K562 (cell line): Measurements from ENCODE around the gene TBCC. TPM values are rescaled to one million over a fixed set of nuclear protein-coding genes. Genes with fewer than 3 reads are reported as not detected.

Source experiments
- ATAC-seq: fragments of 200-7000 bp; cut with Tn5 transposase; 3 replicates; pipeline ENCODE4 v1.9.1; 2020; ENCODE audit warnings: moderate library complexity
- BruUV-seq: library from RNA; stranded (reverse); fragments of 400-500 nt; replicated peaks from 2 replicates; lab custom pipeline; 2021; lab: Mats Ljungman, UMichigan
- CTCF ChIA-PET: fragments of 300-600 bp; formaldehyde crosslinking; extraction: SDS; loops from one replicate; lab custom pipeline; 2021; ENCODE audit warnings: low intra/inter-chr PET ratio; lab: Yijun Ruan, JAX
- POLR2A ChIA-PET: fragments of 300-600, 350-650 bp; sonication (Branson Sonifier 250); formaldehyde crosslinking; extraction: SDS; loops from one replicate; lab custom pipeline; 2021; ENCODE audit warnings: antibody characterized with exemption, inconsistent platforms; lab: Yijun Ruan, JAX
- DNase-seq, 4 experiments: peaks; one replicate each; pipeline versions ENCODE4 v3.0.0 to v3.0.0-alpha.2; 2011 to 2018; ENCODE audit warnings: low spot score in 3 of 4, mixed read lengths in 3 of 4; ENCODE audit errors: extremely low read depth in 1 of 4
- FAIRE-seq: peaks from 2 replicates; lab custom pipeline; 2011; peaks lifted over from hg19 to GRCh38; lab: Jason Lieb, UNC
- H2AFZ ChIP-seq: 2 replicates; pipeline ENCODE4 v1.6.0; 2011; ENCODE audit warnings: low read depth, low read length, control low read depth, inconsistent platforms
- H3K27ac ChIP-seq: fragments of 200-600 bp; 3 replicates; pipeline ENCODE4 v1.8.0; 2011; ENCODE audit warnings: low read depth, mild to moderate bottlenecking, control low read depth, inconsistent platforms, low read length, moderate library complexity, mixed read lengths; ENCODE audit errors: extremely low read depth
- H3K27me3 ChIP-seq, 2 experiments: fragments of 300-600 bp in 1 of 2; 2 replicates in 1 of 2; 3 replicates in 1 of 2; pipeline versions ENCODE4 v1.6.0 to v1.8.0; 2011; ENCODE audit warnings: inconsistent platforms in 2 of 2, low read length in 2 of 2, mild to moderate bottlenecking in 1 of 2, mixed read lengths in 1 of 2, moderate library complexity in 1 of 2; ENCODE audit not compliant: control insufficient read depth in 2 of 2, insufficient read depth in 2 of 2
- H3K36me3 ChIP-seq: fragments of 300-600 bp; 3 replicates; pipeline ENCODE4 v1.8.0; 2011; ENCODE audit warnings: mild to moderate bottlenecking, low read length, inconsistent platforms; ENCODE audit not compliant: control insufficient read depth, insufficient read depth
- H3K4me1 ChIP-seq, 2 experiments: fragments of 200-600 bp in 1 of 2; replicated peaks in 1 of 2; 2 replicates in 1 of 2; 3 replicates in 1 of 2; pipeline versions ENCODE4 v1.5.1 to v1.8.0; 2011; ENCODE audit warnings: inconsistent platforms in 2 of 2, low read length in 2 of 2, mild to moderate bottlenecking in 1 of 2, mixed read lengths in 1 of 2, moderate library complexity in 1 of 2; ENCODE audit not compliant: control insufficient read depth in 2 of 2, insufficient read depth in 2 of 2
- H3K4me2 ChIP-seq: 2 replicates; pipeline ENCODE4 v1.6.1; 2011; ENCODE audit warnings: low read length, control low read depth, inconsistent platforms, mixed read lengths; ENCODE audit not compliant: insufficient read depth
- H3K4me3 ChIP-seq: fragments of 200-600 bp; sonication (generic), shearing (Covaris generic); 2 replicates; pipeline ENCODE4 v1.5.1; 2016; ENCODE audit warnings: control low read depth, inconsistent platforms
- H3K79me2 ChIP-seq: fragments of 200-600 bp; 3 replicates; pipeline ENCODE4 v1.8.0; 2011; ENCODE audit warnings: low read length, inconsistent platforms; ENCODE audit not compliant: control insufficient read depth, insufficient read depth
- H3K9ac ChIP-seq, 2 experiments: 2 replicates each; pipeline versions ENCODE4 v1.6.0 to v1.6.1; 2011; ENCODE audit warnings: low read depth in 2 of 2, low read length in 2 of 2, control low read depth in 1 of 2, inconsistent platforms in 1 of 2, mild to moderate bottlenecking in 1 of 2, mixed read lengths in 1 of 2; ENCODE audit not compliant: insufficient read depth in 1 of 2
- H3K9me1 ChIP-seq: one replicate; pipeline ENCODE4 v1.6.0; 2011; ENCODE audit warnings: inconsistent platforms, mild to moderate bottlenecking, low read length, moderate library complexity; ENCODE audit not compliant: control insufficient read depth, insufficient read depth
- H3K9me3 ChIP-seq: replicated peaks from 2 replicates; pipeline ENCODE4 v1.5.1; 2011; ENCODE audit warnings: low read depth, low read length, inconsistent platforms; ENCODE audit not compliant: control insufficient read depth, insufficient read depth
- H4K20me1 ChIP-seq: replicated peaks from 2 replicates; pipeline ENCODE4 v1.6.1; 2011; ENCODE audit warnings: low read length, inconsistent platforms, mixed read lengths; ENCODE audit not compliant: control insufficient read depth, insufficient read depth
- DPF2 ChIP-seq: fragments of 450-650 bp; IDR thresholded peaks from 2 replicates; pipeline ENCODE4 v1.6.1; 2016
- JUNB ChIP-seq: fragments of 450-650 bp; formaldehyde crosslinking; conservative IDR thresholded peaks from 2 replicates; pipeline ENCODE4 v1.4.0; 2020; ENCODE audit warnings: mild to moderate bottlenecking
- STAG1 ChIP-seq: sonication (generic); formaldehyde crosslinking; IDR thresholded peaks from 2 replicates; pipeline ENCODE4 v1.5.0; 2020; ENCODE audit warnings: missing genetic modification reagents, borderline replicate concordance
- XRCC4 ChIP-seq: IDR thresholded peaks from one replicate; pipeline ENCODE4 v1.6.1; 2011; ENCODE audit not compliant: insufficient read depth, insufficient read length; ENCODE audit errors: extremely low read depth
- ZNF3 ChIP-seq: fragments of 250-450 bp; sonication (Bioruptor Pico); IDR thresholded peaks from 2 replicates; pipeline ENCODE4 v1.5.0; 2021; ENCODE audit warnings: mild to moderate bottlenecking, moderate library complexity
- ZNF696 ChIP-seq: fragments of 250-450 bp; sonication (Bioruptor Pico); conservative IDR thresholded peaks from 2 replicates; pipeline ENCODE4 v1.4.0; 2020; ENCODE audit warnings: mild to moderate bottlenecking, moderate library complexity
- WGBS: fragments of 100-300 bp; shearing (Covaris generic); methylation state at CpG from one replicate; pipeline ENCODE4 v1.1.6; 2016; ENCODE audit warnings: low coverage, mixed read lengths; ENCODE audit not compliant: insufficient coverage; ENCODE audit errors: missing lambda C conversion rate; 5-methylcytosine and 5-hydroxymethylcytosine counted together
- in situ Hi-C: fragments of 300-500 bp; cut with MboI; formaldehyde crosslinking; loops from 4 replicates; pipeline ENCODE4 v1.15.0; 2018; ENCODE audit warnings: inconsistent platforms, mixed read lengths
- intact Hi-C: fragments of 100-400 bp; cut with micrococcal nuclease; formaldehyde crosslinking; loops from 2 replicates; pipeline ENCODE4 v1.14.2; 2022
- polyA plus RNA-seq, 8 experiments: library from polyadenylated mRNA; depleted of rRNA in 4 of 8; stranded (reverse) in 5 of 8; unstranded in 3 of 8; fragments of >200 nt; fragmentation: Nextera tagmentation in 2 of 8; fragmentation: Illumina TruSeq in 1 of 8; extraction: Ambion mirVana in 2 of 8; extraction: Trizol in 1 of 8; gene quantifications; 2 replicates each; pipeline versions ENCODE4 v1.2.1 to v1.2.3, GENCODE V29; 2011 to 2014; ENCODE audit warnings: inconsistent platforms in 1 of 8, missing spikeins in 1 of 8
- total RNA-seq, 7 experiments: library from RNA; depleted of rRNA in 6 of 7; stranded (reverse); fragments of >200 nt in 6 of 7; fragmentation: Illumina TruSeq in 2 of 7; extraction: Trizol in 2 of 7; gene quantifications; 2 replicates each; pipeline versions ENCODE4 v1.2.1 to v1.2.3, GENCODE V29; 2011 to 2021; ENCODE audit warnings: low replicate concordance in 1 of 7
- TF ChIP-seq, protein P1 (sequence below): IDR thresholded peaks from 2 replicates; pipeline ENCODE4 v1.6.1; 2016; ENCODE audit warnings: missing genetic modification characterization, missing compliant biosample characterization
- TF ChIP-seq, protein P2 (sequence below), 2 experiments: fragments of 450-650 bp; IDR thresholded peaks; 2 replicates each; pipeline ENCODE4 v1.6.1; 2016; ENCODE audit warnings: mild to moderate bottlenecking in 2 of 2, borderline replicate concordance in 1 of 2, low read depth in 1 of 2, moderate library complexity in 1 of 2
- TF ChIP-seq, protein P3 (sequence below), 2 experiments: fragments of 450-650 bp in 1 of 2; IDR thresholded peaks; 2 replicates each; pipeline ENCODE4 v1.6.1; 2011 to 2017; ENCODE audit warnings: low read depth in 2 of 2, antibody characterized with exemption in 1 of 2, borderline replicate concordance in 1 of 2, low read length in 1 of 2, mild to moderate bottlenecking in 1 of 2, mixed read lengths in 1 of 2; ENCODE audit not compliant: control insufficient read depth in 1 of 2

Gene TBCC
- total and polyA plus RNA-seq, 9 of the 15 experiments (the other 6 are each of a cell fraction or from before 2014, with no cell fraction given) = 2.8 to 34.1 (median 23.3) TPM

DNA sequence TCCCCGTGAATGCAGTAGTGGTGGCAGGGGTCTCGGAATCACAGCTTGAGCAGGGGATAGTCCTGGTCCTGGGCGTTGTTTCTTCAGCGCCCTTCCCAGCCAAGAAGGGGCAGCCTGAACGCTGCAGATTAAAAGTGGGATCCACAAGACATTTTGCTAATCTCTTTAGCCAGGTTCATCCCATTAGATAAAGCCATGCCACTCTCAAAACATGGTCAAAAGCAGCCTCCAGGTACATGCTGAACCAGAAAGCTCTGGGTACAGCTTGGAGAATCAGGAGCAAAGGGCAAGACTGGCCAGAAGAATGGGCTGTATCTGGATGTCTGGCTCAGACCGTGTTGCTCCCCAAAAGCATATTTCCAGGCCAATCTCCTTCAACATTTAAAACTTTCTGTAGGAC, 23.4 kb downstream of the TBCC start, which contains the start of gene PRPH2:
PRPH2 (minus strand) TSS at position 101 of the 400 bp plus-strand sequence. CDS start 263 bp downstream, outside the sequence.
- CTCF ChIA-PET = no interaction called here
- TF ChIP-seq JUNB (CRISPR knock-in tag) (no peak), STAG1 (CRISPR knock-in tag) (no peak), ZNF696 (CRISPR knock-in tag) (no peak), ZNF3 (CRISPR knock-in tag) (no peak), DPF2 (no peak), XRCC4 (no peak)
- TF ChIP-seq, protein P1, sequence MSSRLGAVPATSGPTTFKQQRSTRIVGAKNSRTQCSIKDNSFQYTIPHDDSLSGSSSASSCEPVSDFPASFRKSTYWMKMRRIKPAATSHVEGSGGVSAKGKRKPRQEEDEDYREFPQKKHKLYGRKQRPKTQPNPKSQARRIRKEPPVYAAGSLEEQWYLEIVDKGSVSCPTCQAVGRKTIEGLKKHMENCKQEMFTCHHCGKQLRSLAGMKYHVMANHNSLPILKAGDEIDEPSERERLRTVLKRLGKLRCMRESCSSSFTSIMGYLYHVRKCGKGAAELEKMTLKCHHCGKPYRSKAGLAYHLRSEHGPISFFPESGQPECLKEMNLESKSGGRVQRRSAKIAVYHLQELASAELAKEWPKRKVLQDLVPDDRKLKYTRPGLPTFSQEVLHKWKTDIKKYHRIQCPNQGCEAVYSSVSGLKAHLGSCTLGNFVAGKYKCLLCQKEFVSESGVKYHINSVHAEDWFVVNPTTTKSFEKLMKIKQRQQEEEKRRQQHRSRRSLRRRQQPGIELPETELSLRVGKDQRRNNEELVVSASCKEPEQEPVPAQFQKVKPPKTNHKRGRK (tag) = no peak
- TF ChIP-seq, protein P2, sequence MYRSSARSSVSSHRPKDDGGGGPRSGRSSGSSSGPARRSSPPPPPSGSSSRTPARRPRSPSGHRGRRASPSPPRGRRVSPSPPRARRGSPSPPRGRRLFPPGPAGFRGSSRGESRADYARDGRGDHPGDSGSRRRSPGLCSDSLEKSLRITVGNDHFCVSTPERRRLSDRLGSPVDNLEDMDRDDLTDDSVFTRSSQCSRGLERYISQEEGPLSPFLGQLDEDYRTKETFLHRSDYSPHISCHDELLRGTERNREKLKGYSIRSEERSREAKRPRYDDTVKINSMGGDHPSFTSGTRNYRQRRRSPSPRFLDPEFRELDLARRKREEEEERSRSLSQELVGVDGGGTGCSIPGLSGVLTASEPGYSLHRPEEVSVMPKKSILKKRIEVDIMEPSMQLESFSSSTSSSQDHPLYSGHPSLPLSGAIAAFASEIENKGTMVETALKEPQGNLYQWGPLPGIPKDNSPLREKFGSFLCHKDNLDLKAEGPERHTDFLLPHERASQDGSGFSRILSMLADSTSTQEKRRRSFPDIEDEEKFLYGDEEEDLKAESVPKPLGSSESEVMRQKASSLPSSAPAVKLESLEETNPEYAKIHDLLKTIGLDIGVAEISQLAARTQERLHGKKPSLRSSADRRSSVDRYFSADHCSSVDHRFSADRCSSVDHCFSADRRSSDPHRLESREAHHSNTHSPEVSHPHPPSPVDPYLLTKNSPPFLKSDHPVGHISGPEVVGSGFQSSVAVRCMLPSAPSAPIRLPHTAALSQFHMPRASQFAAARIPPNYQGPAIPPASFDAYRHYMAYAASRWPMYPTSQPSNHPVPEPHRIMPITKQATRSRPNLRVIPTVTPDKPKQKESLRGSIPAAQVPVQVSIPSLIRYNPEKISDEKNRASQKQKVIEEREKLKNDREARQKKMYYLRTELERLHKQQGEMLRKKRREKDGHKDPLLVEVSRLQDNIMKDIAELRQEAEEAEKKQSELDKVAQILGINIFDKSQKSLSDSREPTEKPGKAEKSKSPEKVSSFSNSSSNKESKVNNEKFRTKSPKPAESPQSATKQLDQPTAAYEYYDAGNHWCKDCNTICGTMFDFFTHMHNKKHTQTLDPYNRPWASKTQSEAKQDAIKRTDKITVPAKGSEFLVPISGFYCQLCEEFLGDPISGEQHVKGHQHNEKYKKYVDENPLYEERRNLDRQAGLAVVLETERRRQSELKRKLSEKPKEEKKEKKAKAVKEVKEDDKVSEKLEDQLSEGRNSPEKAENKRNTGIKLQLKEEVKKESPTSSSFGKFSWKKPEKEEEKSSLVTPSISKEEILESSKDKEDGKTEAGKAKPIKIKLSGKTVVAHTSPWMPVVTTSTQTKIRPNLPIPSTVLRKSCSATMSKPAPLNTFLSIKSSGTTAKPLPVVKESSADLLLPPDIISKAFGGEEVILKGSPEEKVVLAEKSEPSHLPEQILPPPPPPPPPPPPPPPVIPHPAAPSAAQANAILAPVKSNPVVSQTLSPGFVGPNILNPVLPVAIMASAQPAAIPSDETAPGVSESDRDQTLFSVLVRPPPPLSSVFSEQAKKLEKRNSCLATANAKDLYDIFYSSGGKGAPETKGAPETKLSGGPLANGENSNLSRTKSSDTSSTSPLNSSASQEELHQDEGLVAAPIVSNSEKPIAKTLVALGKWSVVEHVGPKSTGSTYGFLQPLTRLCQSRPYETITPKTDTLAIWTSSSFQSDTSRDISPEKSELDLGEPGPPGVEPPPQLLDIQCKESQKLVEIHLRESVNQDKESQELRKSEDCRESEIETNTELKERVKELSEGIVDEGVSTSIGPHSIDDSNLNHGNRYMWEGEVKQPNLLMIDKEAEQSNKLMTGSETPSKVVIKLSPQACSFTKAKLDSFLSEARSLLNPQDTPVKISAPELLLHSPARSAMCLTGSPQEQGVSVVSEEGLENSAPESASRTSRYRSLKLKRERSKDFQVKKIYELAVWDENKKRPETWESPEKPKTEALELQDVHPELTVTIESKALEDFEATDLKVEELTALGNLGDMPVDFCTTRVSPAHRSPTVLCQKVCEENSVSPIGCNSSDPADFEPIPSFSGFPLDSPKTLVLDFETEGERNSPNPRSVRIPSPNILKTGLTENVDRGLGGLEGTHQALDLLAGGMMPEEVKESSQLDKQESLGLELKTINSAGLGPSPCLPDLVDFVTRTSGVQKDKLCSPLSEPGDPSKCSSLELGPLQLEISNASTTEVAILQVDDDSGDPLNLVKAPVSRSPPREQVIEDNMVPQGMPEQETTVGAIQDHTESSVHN (IDR thresholded peaks at IDR 0.05; ENCODE audit: borderline replicate concordance in 1 of 2, low read depth in 1 of 2) = no peak
- TF ChIP-seq, protein P3, sequence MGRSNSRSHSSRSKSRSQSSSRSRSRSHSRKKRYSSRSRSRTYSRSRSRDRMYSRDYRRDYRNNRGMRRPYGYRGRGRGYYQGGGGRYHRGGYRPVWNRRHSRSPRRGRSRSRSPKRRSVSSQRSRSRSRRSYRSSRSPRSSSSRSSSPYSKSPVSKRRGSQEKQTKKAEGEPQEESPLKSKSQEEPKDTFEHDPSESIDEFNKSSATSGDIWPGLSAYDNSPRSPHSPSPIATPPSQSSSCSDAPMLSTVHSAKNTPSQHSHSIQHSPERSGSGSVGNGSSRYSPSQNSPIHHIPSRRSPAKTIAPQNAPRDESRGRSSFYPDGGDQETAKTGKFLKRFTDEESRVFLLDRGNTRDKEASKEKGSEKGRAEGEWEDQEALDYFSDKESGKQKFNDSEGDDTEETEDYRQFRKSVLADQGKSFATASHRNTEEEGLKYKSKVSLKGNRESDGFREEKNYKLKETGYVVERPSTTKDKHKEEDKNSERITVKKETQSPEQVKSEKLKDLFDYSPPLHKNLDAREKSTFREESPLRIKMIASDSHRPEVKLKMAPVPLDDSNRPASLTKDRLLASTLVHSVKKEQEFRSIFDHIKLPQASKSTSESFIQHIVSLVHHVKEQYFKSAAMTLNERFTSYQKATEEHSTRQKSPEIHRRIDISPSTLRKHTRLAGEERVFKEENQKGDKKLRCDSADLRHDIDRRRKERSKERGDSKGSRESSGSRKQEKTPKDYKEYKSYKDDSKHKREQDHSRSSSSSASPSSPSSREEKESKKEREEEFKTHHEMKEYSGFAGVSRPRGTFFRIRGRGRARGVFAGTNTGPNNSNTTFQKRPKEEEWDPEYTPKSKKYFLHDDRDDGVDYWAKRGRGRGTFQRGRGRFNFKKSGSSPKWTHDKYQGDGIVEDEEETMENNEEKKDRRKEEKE (IDR thresholded peaks at IDR 0.05; ENCODE audit: borderline replicate concordance in 1 of 2, control insufficient read depth in 1 of 2, low read depth in 2 of 2, low read length in 1 of 2) = no peak

More for the DNA sequence above, 23.4 kb downstream of the TBCC start, which contains the start of gene PRPH2:
- Histone ChIP-seq H3K4me1 (peaks cover 6 to 7% of the 10 kb centered on the region in 2 experiments; a peak in 4 of 5 replicates), H3K36me3 (no peaks in the 10 kb centered on the region), H3K9me3 (no peaks in the 10 kb centered on the region), H3K27me3 (peaks cover 20 to 33% of the 10 kb centered on the region in 2 experiments), H3K4me3 (no peak within 1 kb of the TSS), H3K27ac (no peak within 1 kb of the TSS), H4K20me1 (no peaks in the 10 kb centered on the region), H3K9ac (peak within 1 kb of the TSS in 1 of 2 experiments; percentile 44; a peak in 1 of 4 replicates), H3K9me1 (peaks cover 6% of the 10 kb centered on the region), H3K79me2 (no peaks in the 10 kb centered on the region), H3K4me2 (no peak within 1 kb of the TSS), H2AFZ (0 out of 2 replicates have a peak within 1 kb of the TSS, but pooled peaks have one; percentile 12)
- WGBS = 9% methylated on average over 6 of the region's 6 CpGs
- DNase-seq = no peak
- intact Hi-C loops = loop anchor here (10.0 kb wide), 1 partner anchor 458 kb away; no protein-coding TSS in a partner anchor
- no peak for ATAC-seq
- no TSS peak for BruUV-seq
- no peak for FAIRE-seq
- in situ Hi-C loops = no loop called here
- POLR2A ChIA-PET = interaction anchor here (0.7 kb wide), 1 partner anchor 68 kb away, joined by 3 read pairs; no protein-coding TSS in a partner anchor
